ENCODE measurements around the gene SCAP. TPM values are rescaled to one million over a fixed set of nuclear protein-coding genes. Genes with fewer than 3 reads are reported as not detected.
"Not testable (repeated sequence)": the region's sequence is repeated elsewhere in the genome, so short reads cannot be mapped to it uniquely, and the experiment has no call there.

The SCAP gene
- total RNA-seq, 1 experiment from 2014 or later: 104 TPM

DNA sequence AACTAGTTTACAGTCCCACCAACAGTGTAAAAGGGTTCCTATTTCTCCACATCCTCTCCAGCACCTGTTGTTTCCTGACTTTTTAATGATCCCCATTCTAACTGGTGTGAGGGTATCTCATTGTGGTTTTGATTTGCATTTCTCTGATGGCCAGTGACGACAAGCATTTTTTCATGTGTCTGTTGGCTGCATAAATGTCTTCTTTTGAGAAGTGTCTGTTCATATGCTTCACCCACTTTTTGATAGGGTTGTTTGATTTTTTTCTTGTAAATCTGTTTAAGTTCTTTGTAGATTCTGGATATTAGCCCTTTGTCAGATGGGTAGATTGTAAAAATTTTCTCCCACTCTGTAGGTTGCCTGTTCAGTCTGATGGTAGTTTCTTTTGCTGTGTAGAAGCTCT lies 7.4 kb downstream of the SCAP start:
- not testable (repeated sequence) for H3K36me3 ChIP-seq (replicated peaks; ENCODE audit: control insufficient read depth, insufficient read depth, low read length); H3K27me3 ChIP-seq (ENCODE audit: control insufficient read depth, insufficient read depth, low read length); DNase-seq; H3K4me3 ChIP-seq (ENCODE audit: insufficient read depth, low read depth, low read length)

DNA sequence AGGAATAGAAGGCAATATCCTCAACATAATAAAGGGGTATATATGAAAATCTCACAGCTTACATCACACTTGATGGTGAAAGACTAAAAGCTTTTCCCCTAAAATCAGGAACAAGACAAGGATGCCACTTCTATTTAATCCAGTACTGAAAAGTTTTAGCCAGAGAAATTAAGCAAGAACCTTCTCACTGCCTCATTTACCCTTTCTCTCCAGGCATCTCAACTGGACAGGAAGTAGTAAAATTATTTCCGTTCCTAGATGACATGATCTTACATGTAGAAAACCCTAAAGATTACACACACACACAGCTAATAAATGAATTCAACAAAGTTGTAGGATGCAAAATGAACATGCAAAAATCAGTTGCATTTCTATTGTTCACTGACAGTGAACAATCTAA lies 11.2 kb downstream of the SCAP start:
- DNase-seq: no peak
- Histone ChIP-seq H3K36me3 (replicated peaks; ENCODE audit: control insufficient read depth, insufficient read depth, low read length) (no peaks in the 10 kb centered on the region), H3K27me3 (ENCODE audit: control insufficient read depth, insufficient read depth, low read length) (no peaks in the 10 kb centered on the region), H3K4me3 (ENCODE audit: insufficient read depth, low read depth, low read length) (no peak overlapping the region)

DNA sequence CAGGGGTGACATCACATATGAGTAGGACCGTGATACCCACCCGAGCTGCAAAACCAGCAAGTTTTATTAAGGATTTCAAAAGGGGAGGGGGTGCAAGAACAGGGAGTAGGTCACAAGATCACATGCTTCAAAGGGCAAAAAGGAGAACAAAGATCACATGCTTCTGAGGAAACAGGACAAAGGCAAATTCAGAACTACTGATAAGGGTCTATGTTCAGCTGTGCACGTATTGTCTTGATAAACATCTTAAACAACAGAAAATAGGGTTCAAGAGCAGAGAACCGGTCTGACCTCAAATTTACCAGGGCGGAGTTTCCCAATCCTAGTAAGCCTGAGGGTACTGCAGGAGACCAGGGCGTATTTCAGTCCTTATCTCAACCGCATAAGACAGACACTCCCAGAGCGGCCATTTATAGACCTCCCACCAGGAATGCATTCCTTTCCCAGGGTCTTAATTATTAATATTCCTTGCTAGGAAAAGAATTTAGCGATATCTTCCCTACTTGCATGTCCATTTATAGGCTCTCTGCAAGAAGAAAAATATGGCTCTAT lies 16.1 kb downstream of the SCAP start:
- H3K4me3 ChIP-seq (ENCODE audit: insufficient read depth, low read depth, low read length); H3K27me3 ChIP-seq (ENCODE audit: control insufficient read depth, insufficient read depth, low read length); H3K36me3 ChIP-seq (replicated peaks; ENCODE audit: control insufficient read depth, insufficient read depth, low read length); DNase-seq: not testable (repeated sequence)

DNA sequence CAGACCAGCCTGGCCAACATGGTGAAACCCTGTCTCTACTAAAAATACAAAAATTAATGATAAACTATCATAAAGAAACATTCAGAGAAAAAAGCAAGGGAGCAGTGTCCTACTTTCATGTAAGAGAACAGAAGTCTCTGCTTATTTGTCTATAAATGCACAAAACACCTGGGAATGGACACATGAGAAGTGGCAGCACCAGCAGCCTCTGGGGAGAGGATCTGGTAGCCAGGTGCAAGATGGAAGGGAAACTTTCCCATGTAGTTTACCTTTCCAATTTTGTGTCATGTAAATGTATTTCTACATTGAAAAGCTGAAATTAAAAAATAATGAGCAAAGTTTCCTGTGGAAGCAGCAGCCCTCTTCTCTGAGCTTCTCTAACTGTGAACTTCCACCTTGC lies 18.8 kb downstream of the SCAP start:
- Histone ChIP-seq H3K36me3 (replicated peaks; ENCODE audit: control insufficient read depth, insufficient read depth, low read length) (no peaks in the 10 kb centered on the region; the same call in 1 of the 2 replicates), H3K4me3 (ENCODE audit: insufficient read depth, low read depth, low read length) (no peak overlapping the region), H3K27me3 (ENCODE audit: control insufficient read depth, insufficient read depth, low read length) (no peaks in the 10 kb centered on the region)
- DNase-seq: no peak

DNA sequence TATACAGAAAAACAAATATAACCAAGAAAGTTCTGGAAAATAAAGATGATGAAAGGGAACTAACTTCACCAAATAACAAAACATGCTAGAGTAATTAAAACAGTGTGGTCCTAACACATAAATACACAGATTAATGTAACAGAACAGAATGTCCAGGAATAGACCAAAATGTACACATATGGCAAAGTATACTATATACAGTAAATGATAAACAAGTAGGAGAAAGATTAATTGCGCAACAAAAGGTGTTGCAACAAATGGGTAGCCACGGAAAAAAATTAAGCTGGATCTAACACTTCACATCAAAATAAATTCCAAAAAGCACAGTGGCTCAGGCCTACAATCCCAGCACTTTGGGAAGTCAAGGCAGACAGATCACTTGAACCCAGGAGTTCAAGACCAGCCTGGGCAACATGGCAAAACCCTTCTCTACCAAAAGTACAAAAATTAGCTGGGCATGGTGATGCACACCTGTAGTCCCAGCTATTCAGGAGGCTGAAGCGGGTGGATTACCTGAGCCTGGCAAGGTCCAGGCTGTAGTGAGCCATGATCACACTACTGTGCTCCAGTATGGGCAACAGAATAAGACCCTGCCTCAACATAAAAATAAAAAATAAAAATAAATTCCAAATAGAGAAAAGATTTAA lies 19.8 kb downstream of the SCAP start:
- Histone ChIP-seq H3K4me3 (ENCODE audit: insufficient read depth, low read depth, low read length) (no peak overlapping the region), H3K36me3 (replicated peaks; ENCODE audit: control insufficient read depth, insufficient read depth, low read length) (no peaks in the 10 kb centered on the region; the same call in 1 of the 2 replicates), H3K27me3 (ENCODE audit: control insufficient read depth, insufficient read depth, low read length) (no peaks in the 10 kb centered on the region)
- no peak for DNase-seq

DNA sequence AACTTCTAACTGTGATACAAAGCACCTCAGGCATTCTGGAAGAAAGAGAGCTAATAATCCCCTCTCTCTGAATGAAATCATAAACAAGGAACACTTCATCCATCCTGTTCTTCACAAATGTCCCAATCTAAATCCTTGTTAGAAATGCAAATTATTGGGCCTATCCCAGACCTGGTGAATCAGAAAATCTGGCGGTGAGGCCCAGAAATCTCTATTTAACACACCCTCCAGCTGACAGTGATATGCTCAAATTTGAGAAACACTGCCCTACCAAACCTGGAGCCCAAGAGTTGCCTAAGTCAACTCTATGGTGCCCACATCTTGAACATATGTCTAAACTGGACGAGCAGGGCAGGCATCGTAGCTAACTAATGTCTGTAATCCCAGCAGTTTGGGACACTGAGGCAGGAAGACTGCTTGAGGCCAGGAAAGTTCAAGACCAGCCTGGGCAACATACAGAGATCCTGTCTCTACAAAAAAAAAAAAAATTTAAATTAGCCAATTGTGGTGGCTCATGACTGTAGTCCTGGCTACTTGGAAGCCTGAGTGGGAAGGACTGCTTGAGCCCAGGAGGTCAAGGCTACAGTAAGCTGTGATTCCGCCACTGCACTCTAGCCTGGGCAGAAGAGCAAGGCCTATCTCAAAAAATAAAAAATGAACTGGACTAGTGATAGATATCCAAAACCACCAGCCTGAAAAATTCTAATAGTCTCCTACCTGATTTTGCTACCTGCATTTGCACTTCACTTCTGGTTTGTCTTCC lies 23.1 kb downstream of the SCAP start:
- no peak overlapping the region for H3K4me3 ChIP-seq (ENCODE audit: insufficient read depth, low read depth, low read length)
- no peak for DNase-seq
- H3K27me3 ChIP-seq (ENCODE audit: control insufficient read depth, insufficient read depth, low read length): no peaks in the 10 kb centered on the region
- H3K36me3 ChIP-seq (replicated peaks; ENCODE audit: control insufficient read depth, insufficient read depth, low read length): no peaks in the 10 kb centered on the region

DNA sequence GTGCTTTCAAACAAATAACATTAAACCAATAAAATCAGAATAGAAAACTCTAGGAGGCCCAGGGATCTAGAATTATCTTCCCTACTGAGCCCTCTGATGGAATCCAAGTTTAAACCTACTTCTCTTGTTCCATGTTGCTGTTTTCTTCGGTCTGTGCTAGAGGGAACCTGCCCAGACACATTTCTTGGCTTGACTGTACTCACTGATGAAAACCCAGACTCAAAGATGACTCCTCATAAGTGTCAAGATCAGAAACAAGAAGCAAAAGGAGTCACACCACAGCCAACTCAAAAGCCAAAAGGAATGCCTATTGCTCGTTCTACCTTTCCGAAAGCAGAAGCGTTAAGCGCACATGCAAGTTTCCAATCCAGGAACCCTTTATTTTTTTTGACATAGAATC lies 31.6 kb downstream of the SCAP start:
- Histone ChIP-seq H3K27me3 (ENCODE audit: control insufficient read depth, insufficient read depth, low read length) (no peaks in the 10 kb centered on the region), H3K36me3 (replicated peaks; ENCODE audit: control insufficient read depth, insufficient read depth, low read length) (peaks cover 6% of the 10 kb centered on the region; the same call in 1 of the 2 replicates), H3K4me3 (ENCODE audit: insufficient read depth, low read depth, low read length) (no peak overlapping the region)
- no peak for DNase-seq

DNA sequence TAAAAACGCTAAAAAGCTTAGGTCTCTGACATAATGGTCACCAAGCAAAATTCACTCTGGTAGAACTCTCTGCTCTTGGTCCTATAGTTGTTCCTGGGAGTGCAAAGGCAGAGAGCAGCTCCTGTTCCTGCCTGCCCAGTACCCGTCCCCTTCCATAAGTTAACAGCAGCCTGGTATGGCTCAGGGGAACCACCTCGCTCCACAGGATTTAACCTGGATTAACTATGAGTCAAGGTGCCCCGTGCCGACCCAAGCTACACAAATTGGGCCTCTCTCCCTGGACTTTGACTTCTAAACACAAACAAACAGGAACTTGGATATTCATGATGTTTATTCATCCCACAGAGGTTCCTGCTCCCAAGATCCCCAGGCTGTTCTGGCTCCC lies 32.1 kb downstream of the SCAP start:
- Histone ChIP-seq H3K27me3 (ENCODE audit: control insufficient read depth, insufficient read depth, low read length) (no peaks in the 10 kb centered on the region), H3K36me3 (replicated peaks; ENCODE audit: control insufficient read depth, insufficient read depth, low read length) (peaks cover 6% of the 10 kb centered on the region; the same call in 1 of the 2 replicates), H3K4me3 (ENCODE audit: insufficient read depth, low read depth, low read length) (no peak overlapping the region)
- DNase-seq: peak; percentile 47

DNA sequence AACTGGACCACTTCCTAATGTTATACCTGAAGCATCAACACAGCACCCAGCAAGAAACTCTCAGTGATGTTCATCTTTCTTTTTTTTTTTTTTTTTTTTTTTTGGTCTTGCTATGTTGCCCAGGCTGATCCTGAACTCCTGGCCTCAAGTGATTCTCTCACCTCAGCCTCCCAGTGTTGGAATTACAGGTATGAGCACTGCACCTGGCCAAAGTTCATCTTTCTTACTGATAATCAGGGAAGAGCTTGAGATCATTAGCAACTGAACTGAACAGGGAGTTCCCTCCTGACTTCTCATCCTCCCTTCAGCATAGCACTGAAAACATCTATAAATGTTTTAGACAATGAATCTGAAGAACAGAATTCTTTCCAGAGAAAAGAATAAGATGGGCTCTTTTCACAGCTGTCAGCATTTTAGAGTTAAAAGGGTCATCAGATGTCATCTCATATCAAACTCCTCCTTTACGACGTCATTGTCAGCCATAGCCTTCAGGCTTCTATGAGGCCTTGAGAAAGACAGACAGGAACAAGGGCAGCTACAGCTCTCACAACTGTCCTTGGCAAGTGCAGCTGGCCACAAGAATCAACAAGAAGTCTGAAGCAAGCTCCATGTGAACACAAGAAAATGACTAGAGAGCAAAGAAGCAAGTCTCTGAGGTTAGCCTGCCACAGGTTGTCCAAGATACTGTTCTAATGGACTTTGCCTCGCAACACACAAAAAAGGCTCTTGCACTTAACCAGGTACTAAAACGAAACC lies 33.8 kb downstream of the SCAP start:
- Histone ChIP-seq H3K36me3 (replicated peaks; ENCODE audit: control insufficient read depth, insufficient read depth, low read length) (peaks cover 7% of the 10 kb centered on the region; the same call in 1 of the 2 replicates), H3K4me3 (ENCODE audit: insufficient read depth, low read depth, low read length) (no peak overlapping the region), H3K27me3 (ENCODE audit: control insufficient read depth, insufficient read depth, low read length) (no peaks in the 10 kb centered on the region)
- no peak for DNase-seq

DNA sequence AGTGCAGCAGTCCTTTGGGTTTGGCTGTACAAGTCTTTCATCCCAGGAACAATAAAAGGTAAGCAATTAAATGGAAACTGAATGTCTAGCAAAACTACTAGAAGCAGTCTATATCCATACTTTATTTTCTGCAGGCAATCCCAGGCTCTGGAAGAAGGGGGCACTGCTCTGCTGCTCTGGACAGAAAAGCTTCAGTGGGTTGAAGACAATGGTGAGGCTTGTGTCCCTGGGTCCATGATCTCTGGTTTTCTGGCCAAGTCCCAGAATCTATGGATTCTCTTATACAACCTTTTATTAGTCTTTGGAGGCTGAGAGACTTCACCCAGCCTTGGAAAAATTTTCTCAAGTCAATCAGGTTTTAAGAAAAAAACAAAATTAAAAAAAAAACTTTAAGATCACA lies 35.6 kb downstream of the SCAP start:
- H3K36me3 ChIP-seq (replicated peaks; ENCODE audit: control insufficient read depth, insufficient read depth, low read length): peaks cover 7% of the 10 kb centered on the region; the same call in 1 of the 2 replicates
- DNase-seq: peak; percentile 52
- no peaks in the 10 kb centered on the region for H3K27me3 ChIP-seq (ENCODE audit: control insufficient read depth, insufficient read depth, low read length)
- no peak overlapping the region for H3K4me3 ChIP-seq (ENCODE audit: insufficient read depth, low read depth, low read length)

DNA sequence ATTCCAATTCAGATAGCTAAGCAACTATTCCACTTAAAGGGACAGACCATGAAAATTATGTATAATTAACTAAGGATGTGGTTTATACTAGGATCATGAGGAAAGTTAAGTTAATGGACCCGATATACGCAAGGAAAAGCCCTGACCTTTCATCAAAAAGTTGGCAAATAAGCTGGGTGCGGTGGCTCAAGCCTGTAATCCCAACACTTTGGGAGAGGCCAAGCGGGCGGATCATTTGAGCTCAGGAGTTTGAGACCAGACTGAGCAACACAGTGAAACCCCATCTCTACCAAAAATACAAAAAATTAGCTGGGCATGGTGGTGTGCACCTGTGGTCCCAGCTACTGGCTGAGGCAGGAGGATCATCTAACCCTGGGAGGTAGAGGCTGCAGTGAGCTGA lies 39.6 kb downstream of the SCAP start:
- no peak for DNase-seq
- no peak overlapping the region for H3K4me3 ChIP-seq (ENCODE audit: insufficient read depth, low read depth, low read length)
- H3K27me3 ChIP-seq (ENCODE audit: control insufficient read depth, insufficient read depth, low read length): no peaks in the 10 kb centered on the region
- H3K36me3 ChIP-seq (replicated peaks; ENCODE audit: control insufficient read depth, insufficient read depth, low read length): peaks cover 18% of the 10 kb centered on the region

DNA sequence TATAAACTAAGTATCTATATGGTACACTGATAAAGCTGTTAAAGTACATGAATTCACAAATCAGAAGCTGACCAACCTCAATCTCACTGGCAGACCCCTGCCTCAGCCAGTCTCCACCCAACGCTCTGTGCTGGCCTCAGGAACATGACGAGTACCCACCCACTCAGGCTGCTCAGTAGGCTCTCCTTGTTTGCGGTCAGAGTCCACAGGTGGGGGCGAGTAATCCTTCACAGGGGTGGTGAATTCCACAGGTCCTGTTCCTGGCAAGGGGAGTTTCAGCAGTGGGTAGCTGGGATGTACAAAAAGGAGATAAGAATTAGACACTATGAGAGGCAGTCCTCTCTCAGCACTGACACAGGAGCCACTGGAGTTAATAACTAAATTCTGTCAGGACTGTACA lies 40.9 kb downstream of the SCAP start:
- DNase-seq: no peak
- H3K27me3 ChIP-seq (ENCODE audit: control insufficient read depth, insufficient read depth, low read length): no peaks in the 10 kb centered on the region
- H3K4me3 ChIP-seq (ENCODE audit: insufficient read depth, low read depth, low read length): no peak overlapping the region
- H3K36me3 ChIP-seq (replicated peaks; ENCODE audit: control insufficient read depth, insufficient read depth, low read length): peaks cover 19% of the 10 kb centered on the region

DNA sequence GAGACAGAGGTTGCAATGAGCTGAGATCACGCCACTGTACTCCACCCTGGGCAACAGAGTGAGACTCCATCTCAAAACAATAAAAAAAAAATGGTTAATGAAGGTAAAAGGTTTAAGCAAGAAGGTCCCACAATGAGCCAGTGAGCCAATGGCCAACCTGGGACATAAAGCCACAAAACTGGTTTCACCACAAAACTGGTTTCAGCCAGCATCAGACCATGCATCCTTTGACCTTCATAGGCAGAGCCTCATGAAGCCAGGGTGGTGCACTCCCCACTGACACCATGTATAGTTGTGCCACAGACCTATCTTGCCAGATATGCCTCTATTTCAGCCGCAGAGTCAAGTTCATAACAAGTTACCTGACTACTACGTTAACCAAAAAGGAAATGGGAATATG lies 41.9 kb downstream of the SCAP start:
- DNase-seq: no peak
- H3K36me3 ChIP-seq (replicated peaks; ENCODE audit: control insufficient read depth, insufficient read depth, low read length): peaks cover 14% of the 10 kb centered on the region
- H3K4me3 ChIP-seq (ENCODE audit: insufficient read depth, low read depth, low read length): no peak overlapping the region
- no peaks in the 10 kb centered on the region for H3K27me3 ChIP-seq (ENCODE audit: control insufficient read depth, insufficient read depth, low read length)

DNA sequence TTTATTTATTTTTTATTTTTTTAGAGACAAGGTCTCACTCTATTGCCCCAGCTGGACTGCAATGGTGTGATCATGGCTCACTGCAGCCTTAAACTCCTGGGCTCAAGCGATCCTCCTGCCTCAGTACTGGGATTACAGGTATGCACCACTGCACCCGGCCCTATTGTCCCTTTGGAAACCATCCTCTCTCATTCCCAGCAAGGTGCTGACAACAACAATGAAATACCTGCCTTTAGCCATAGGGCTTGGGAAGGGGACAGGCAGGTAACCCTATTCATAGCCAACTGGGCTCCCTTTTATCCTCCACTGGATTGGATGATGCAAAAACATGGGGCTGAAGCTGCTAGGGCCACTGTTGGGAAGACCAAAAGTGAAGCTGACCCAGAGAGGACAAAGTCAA lies 43.1 kb downstream of the SCAP start:
- DNase-seq: peak; percentile 33

More for the DNA sequence above, 43.1 kb downstream of the SCAP start:
- peaks cover 15% of the 10 kb centered on the region for H3K36me3 ChIP-seq (replicated peaks; ENCODE audit: control insufficient read depth, insufficient read depth, low read length)
- H3K4me3 ChIP-seq (ENCODE audit: insufficient read depth, low read depth, low read length): no peak overlapping the region
- no peaks in the 10 kb centered on the region for H3K27me3 ChIP-seq (ENCODE audit: control insufficient read depth, insufficient read depth, low read length)

Measured in H7 (cell line).